OCI-LY7 (cell line): ENCODE results near the gene ZFR2.

Experiments
- EZH2phosphoT487 ChIP-seq: fragments of 200-600 bp; sonication (generic); IDR thresholded peaks from 2 replicates; pipeline ENCODE4 v1.6.1; 2018; ENCODE audit warnings: low read depth, borderline replicate concordance, mild to moderate bottlenecking, mixed run types, antibody characterized with exemption, low read length, moderate library complexity, mixed read lengths
- TF ChIP-seq, protein P1 (sequence below): fragments of 200-600 bp; sonication (generic); conservative IDR thresholded peaks from 2 replicates; pipeline ENCODE4 v1.5.1; 2014; ENCODE audit warnings: mild to moderate bottlenecking, antibody characterized with exemption, low read length, moderate library complexity, mixed read lengths

DNA sequence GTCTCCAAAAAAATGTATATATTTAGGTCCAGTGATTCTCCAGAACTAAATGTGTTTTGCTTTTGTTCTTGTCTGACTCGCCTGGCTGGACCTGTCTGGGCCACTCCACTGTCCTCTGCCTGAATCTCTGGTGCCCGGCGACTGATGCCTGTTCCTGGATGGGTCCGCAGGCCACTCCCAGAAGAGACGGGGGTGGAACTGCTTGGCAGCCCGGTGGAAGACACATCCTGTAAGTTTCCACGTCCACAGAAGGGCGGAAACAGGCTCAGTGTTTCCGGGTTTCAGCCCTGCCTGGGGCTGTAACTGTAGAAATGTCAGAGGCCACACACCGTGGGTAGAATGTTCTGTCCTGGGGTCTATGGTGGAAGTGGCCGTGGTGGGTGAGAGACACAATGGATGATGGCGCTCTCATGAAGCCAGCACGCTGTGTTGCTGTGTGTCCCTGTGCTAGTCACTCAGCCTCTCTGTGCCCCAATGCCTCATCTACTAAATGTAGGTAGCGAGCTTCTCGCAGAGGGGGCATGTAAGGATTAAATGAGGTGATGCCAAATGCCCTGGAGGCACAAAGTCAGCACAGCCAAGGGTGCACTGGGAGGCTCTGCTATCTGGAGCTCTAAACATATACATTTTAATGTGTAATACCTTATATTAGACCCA, 33.6 kb upstream of the ZFR2 start:
- TF ChIP-seq EZH2phosphoT487: no peak
- TF ChIP-seq, protein P1, sequence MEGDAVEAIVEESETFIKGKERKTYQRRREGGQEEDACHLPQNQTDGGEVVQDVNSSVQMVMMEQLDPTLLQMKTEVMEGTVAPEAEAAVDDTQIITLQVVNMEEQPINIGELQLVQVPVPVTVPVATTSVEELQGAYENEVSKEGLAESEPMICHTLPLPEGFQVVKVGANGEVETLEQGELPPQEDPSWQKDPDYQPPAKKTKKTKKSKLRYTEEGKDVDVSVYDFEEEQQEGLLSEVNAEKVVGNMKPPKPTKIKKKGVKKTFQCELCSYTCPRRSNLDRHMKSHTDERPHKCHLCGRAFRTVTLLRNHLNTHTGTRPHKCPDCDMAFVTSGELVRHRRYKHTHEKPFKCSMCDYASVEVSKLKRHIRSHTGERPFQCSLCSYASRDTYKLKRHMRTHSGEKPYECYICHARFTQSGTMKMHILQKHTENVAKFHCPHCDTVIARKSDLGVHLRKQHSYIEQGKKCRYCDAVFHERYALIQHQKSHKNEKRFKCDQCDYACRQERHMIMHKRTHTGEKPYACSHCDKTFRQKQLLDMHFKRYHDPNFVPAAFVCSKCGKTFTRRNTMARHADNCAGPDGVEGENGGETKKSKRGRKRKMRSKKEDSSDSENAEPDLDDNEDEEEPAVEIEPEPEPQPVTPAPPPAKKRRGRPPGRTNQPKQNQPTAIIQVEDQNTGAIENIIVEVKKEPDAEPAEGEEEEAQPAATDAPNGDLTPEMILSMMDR: no peak
